H9 (cell line): ENCODE measurements around the gene DOCK9. TPM values are rescaled to one million over a fixed set of nuclear protein-coding genes. Genes with fewer than 3 reads are reported as not detected.

Experiments
- DNase-seq: peaks from one replicate; pipeline ENCODE4 v3.0.0-alpha.2; 2017
- H2AFZ ChIP-seq: one replicate; pipeline ENCODE4 v1.6.1; 2013; ENCODE audit warnings: mild to moderate bottlenecking, low read length, control low read depth, moderate library complexity
- H2AK5ac ChIP-seq: 2 replicates; pipeline ENCODE4 v1.6.1; 2013; ENCODE audit warnings: low read length, control low read depth, mixed read lengths; ENCODE audit not compliant: insufficient read length
- H2BK120ac ChIP-seq: one replicate; pipeline ENCODE4 v1.6.1; 2013; ENCODE audit warnings: low read depth, mild to moderate bottlenecking, low read length, control low read depth, inconsistent platforms; ENCODE audit not compliant: poor library complexity, severe bottlenecking
- H2BK12ac ChIP-seq: 2 replicates; pipeline ENCODE4 v1.6.1; 2013; ENCODE audit warnings: low read length, control low read depth, mixed read lengths, low read depth; ENCODE audit not compliant: insufficient read length
- H2BK15ac ChIP-seq: 2 replicates; pipeline ENCODE4 v1.6.1; 2013; ENCODE audit warnings: low read depth, low read length, control low read depth
- H2BK20ac ChIP-seq: one replicate; pipeline ENCODE4 v1.6.1; 2013; ENCODE audit warnings: low read depth, mild to moderate bottlenecking, low read length, control low read depth, inconsistent platforms; ENCODE audit not compliant: poor library complexity, severe bottlenecking
- H2BK5ac ChIP-seq: 2 replicates; pipeline ENCODE4 v1.6.1; 2013; ENCODE audit warnings: low read length, control low read depth, mixed read lengths; ENCODE audit not compliant: insufficient read length
- H3K14ac ChIP-seq: 2 replicates; pipeline ENCODE4 v1.6.1; 2013; ENCODE audit warnings: low read length, control low read depth; ENCODE audit not compliant: insufficient read depth
- H3K18ac ChIP-seq: 2 replicates; pipeline ENCODE4 v1.6.1; 2013; ENCODE audit warnings: low read depth, mild to moderate bottlenecking, mixed read lengths, low read length, control low read depth; ENCODE audit not compliant: insufficient read length
- H3K23ac ChIP-seq: 2 replicates; pipeline ENCODE4 v1.6.1; 2013; ENCODE audit warnings: low read length, control low read depth, mixed read lengths, low read depth; ENCODE audit not compliant: insufficient read length
- H3K23me2 ChIP-seq: 2 replicates; pipeline ENCODE4 v1.6.1; 2013; ENCODE audit warnings: low read depth, mild to moderate bottlenecking, mixed read lengths, low read length, control low read depth; ENCODE audit not compliant: insufficient read length, poor library complexity, severe bottlenecking
- H3K27ac ChIP-seq: 2 replicates; pipeline ENCODE4 v1.5.1; 2013; ENCODE audit warnings: low read length, control low read depth, mixed read lengths, low read depth; ENCODE audit not compliant: insufficient read length
- H3K27me3 ChIP-seq: 2 replicates; pipeline ENCODE4 v1.6.1; 2013; ENCODE audit warnings: low read length, control low read depth, inconsistent platforms; ENCODE audit not compliant: insufficient read depth
- H3K4ac ChIP-seq: 2 replicates; pipeline ENCODE4 v1.6.1; 2013; ENCODE audit warnings: low read depth, mild to moderate bottlenecking, control low read depth, inconsistent platforms, low read length, moderate library complexity
- H3K4me1 ChIP-seq: 2 replicates; pipeline ENCODE4 v1.6.1; 2013; ENCODE audit warnings: low read length, control low read depth, inconsistent platforms; ENCODE audit not compliant: insufficient read depth
- H3K4me2 ChIP-seq: 2 replicates; pipeline ENCODE4 v1.6.1; 2013; ENCODE audit warnings: low read length, control low read depth, mixed read lengths; ENCODE audit not compliant: insufficient read length, insufficient read depth
- H3K56ac ChIP-seq: 2 replicates; pipeline ENCODE4 v1.6.1; 2013; ENCODE audit warnings: low read depth, mild to moderate bottlenecking, mixed read lengths, low read length, control low read depth; ENCODE audit not compliant: insufficient read length
- H3K79me1 ChIP-seq: 2 replicates; pipeline ENCODE4 v1.6.1; 2013; ENCODE audit warnings: low read depth, mild to moderate bottlenecking, moderate library complexity, low read length, control low read depth, inconsistent platforms; ENCODE audit not compliant: insufficient read depth, poor library complexity, severe bottlenecking
- H3K79me2 ChIP-seq: 2 replicates; pipeline ENCODE4 v1.6.1; 2013; ENCODE audit warnings: low read length, control low read depth, inconsistent platforms; ENCODE audit not compliant: insufficient read depth
- H3K9ac ChIP-seq: 2 replicates; pipeline ENCODE4 v1.6.1; 2013; ENCODE audit warnings: low read length, control low read depth, mixed read lengths; ENCODE audit not compliant: insufficient read length; ENCODE audit errors: extremely low read depth
- H3K9me3 ChIP-seq: one replicate; pipeline ENCODE4 v1.6.1; 2013; ENCODE audit warnings: low read depth, low read length, inconsistent platforms; ENCODE audit not compliant: control insufficient read depth
- H3T11ph ChIP-seq: one replicate; pipeline ENCODE4 v1.6.1; 2013; ENCODE audit warnings: mild to moderate bottlenecking, low read length, control low read depth, inconsistent platforms
- H4K20me1 ChIP-seq: one replicate; pipeline ENCODE4 v1.6.1; 2013; ENCODE audit not compliant: control insufficient read depth, insufficient read length, insufficient read depth
- H4K5ac ChIP-seq: 2 replicates; pipeline ENCODE4 v1.6.1; 2013; ENCODE audit warnings: low read depth, mild to moderate bottlenecking, mixed read lengths, low read length, control low read depth; ENCODE audit not compliant: insufficient read length
- H4K8ac ChIP-seq: replicated peaks from 2 replicates; pipeline ENCODE4 v1.6.1; 2013; ENCODE audit warnings: low read length, control low read depth, mixed read lengths, low read depth; ENCODE audit not compliant: insufficient read length
- H4K91ac ChIP-seq: 2 replicates; pipeline ENCODE4 v1.6.1; 2013; ENCODE audit warnings: low read depth, mild to moderate bottlenecking, moderate library complexity, mixed read lengths, low read length, control low read depth; ENCODE audit not compliant: insufficient read length
- H3K27ac Mint-ChIP-seq, 3 experiments: 2 replicates in 2 of 3; 3 replicates in 1 of 3; pipeline ENCODE4 v1.8.0; 2020 to 2021; ENCODE audit warnings: mixed read lengths in 3 of 3, mild to moderate bottlenecking in 1 of 3, moderate library complexity in 1 of 3
- H3K27me3 Mint-ChIP-seq: 2 replicates; pipeline ENCODE4 v1.8.0; 2021; ENCODE audit warnings: low read depth, mild to moderate bottlenecking, moderate library complexity, mixed read lengths
- H3K36me3 Mint-ChIP-seq, 3 experiments: 2 replicates in 2 of 3; 3 replicates in 1 of 3; pipeline ENCODE4 v1.8.0; 2020 to 2021; ENCODE audit warnings: low read depth in 3 of 3, mixed read lengths in 3 of 3; ENCODE audit not compliant: insufficient read depth in 1 of 3
- H3K4me1 Mint-ChIP-seq, 2 experiments: 2 replicates each; pipeline ENCODE4 v1.8.0; 2020; ENCODE audit warnings: mixed read lengths in 2 of 2
- H3K4me3 Mint-ChIP-seq, 2 experiments: 2 replicates in 1 of 2; 3 replicates in 1 of 2; pipeline ENCODE4 v1.8.0; 2020 to 2021; ENCODE audit warnings: mild to moderate bottlenecking in 2 of 2, mixed read lengths in 2 of 2, moderate library complexity in 1 of 2
- H3K9me3 Mint-ChIP-seq, 2 experiments: 2 replicates in 1 of 2; 3 replicates in 1 of 2; pipeline ENCODE4 v1.8.0; 2020; ENCODE audit warnings: mild to moderate bottlenecking in 2 of 2, mixed read lengths in 2 of 2, moderate library complexity in 1 of 2
- CTCF ChIP-seq: fragments of 200-600 bp; sonication (generic); conservative IDR thresholded peaks from 3 replicates; pipeline ENCODE4 v1.8.0; 2021; ENCODE audit warnings: antibody characterized with exemption, mild to moderate bottlenecking
- WGBS: extraction: QIAGEN DNeasy Blood & Tissue Kit; methylation state at CpG from one replicate; pipeline ENCODE4 v1.1.7; 2013; ENCODE audit warnings: missing lambda C conversion rate, low lambda C conversion rate, mixed read lengths; ENCODE audit not compliant: insufficient read length; ENCODE audit errors: extremely low coverage; 5-methylcytosine and 5-hydroxymethylcytosine counted together
- total RNA-seq: library from RNA; stranded (reverse); gene quantifications from 2 replicates; pipeline ENCODE4 v1.2.1, GENCODE V29; 2021

The DOCK9 gene
- total RNA-seq, 1 experiment from 2014 or later = 23.0 TPM

- H4K8ac ChIP-seq = no peak overlapping the region
- no peaks in the 10 kb centered on the region for H3K79me2 ChIP-seq
- H2AK5ac ChIP-seq = no peak overlapping the region
- H2BK120ac ChIP-seq = no peak overlapping the region
- no peak overlapping the region for H3K9ac ChIP-seq
- no peaks in the 10 kb centered on the region for H4K20me1 ChIP-seq
- H3K27me3 ChIP-seq = no peaks in the 10 kb centered on the region
- H3K18ac ChIP-seq = no peak overlapping the region
- no peaks in the 10 kb centered on the region for H3K9me3 ChIP-seq
- H2AFZ ChIP-seq = no peak overlapping the region
- no peak overlapping the region for H2BK5ac ChIP-seq
- peaks cover 0 to 2% (median 0%) of the 10 kb centered on the region in 3 experiments; a peak in 1 of 7 replicates for H3K36me3 Mint-ChIP-seq
- no peaks in the 10 kb centered on the region for H3K9me3 Mint-ChIP-seq
- H3K4me1 Mint-ChIP-seq = peaks cover 10 to 12% of the 10 kb centered on the region in 2 experiments
- no CpG with 5 or more reads among the region's 1 CpG for WGBS
- H3K27me3 Mint-ChIP-seq = no peaks in the 10 kb centered on the region
- H2BK20ac ChIP-seq = no peak overlapping the region
- H2BK12ac ChIP-seq = no peak overlapping the region
- H4K5ac ChIP-seq = no peak overlapping the region
- no peaks in the 10 kb centered on the region for H3K23me2 ChIP-seq
- no peak for TF ChIP-seq CTCF
- no peak overlapping the region for H4K91ac ChIP-seq
- no peak overlapping the region for H3K4ac ChIP-seq
- H2BK15ac ChIP-seq = no peak overlapping the region
- H3K27ac ChIP-seq = no peak overlapping the region
- no peak overlapping the region for H3K14ac ChIP-seq
- H3T11ph ChIP-seq = no peak overlapping the region
- H3K23ac ChIP-seq = no peak overlapping the region
- H3K79me1 ChIP-seq = no peaks in the 10 kb centered on the region
- H3K4me2 ChIP-seq = no peak overlapping the region
- H3K4me3 Mint-ChIP-seq = no peak overlapping the region
- H3K56ac ChIP-seq = no peak overlapping the region
- DNase-seq = no peak
- H3K4me1 ChIP-seq = no peaks in the 10 kb centered on the region
- no peak overlapping the region for H3K27ac Mint-ChIP-seq
Observed at GRCh38 chr13:98947925-98948324, 29.9 kb downstream of the DOCK9 start.
